ENCODE measurements around the gene TMEM86B. TPM values are rescaled to one million over a fixed set of nuclear protein-coding genes. Genes with fewer than 3 reads are reported as not detected.

The TMEM86B gene
- total RNA-seq, 4 donors from 2014 or later, result 1.6 to 5.8 (median 2.9) TPM

GRCh38 chr19:55261671-55262126 is 33.1 kb upstream of the TMEM86B start:
- H3K27me3 ChIP-seq, result no peaks in the 10 kb centered on the region
- DNase-seq, result no peak
- WGBS, 2 donors, result 92 to 93% methylated on average over 10 to 13 of the region's 13 CpGs
- no peaks in the 10 kb centered on the region for H3K9me3 ChIP-seq
- no peaks in the 10 kb centered on the region for H3K36me3 ChIP-seq
- intact Hi-C loops (cut with DNase I), result no loop called here
- no peak overlapping the region for H3K27ac ChIP-seq
- H3K4me3 ChIP-seq (replicated peaks in 1 of 3), result no peak overlapping the region
- TF ChIP-seq POLR2A (IDR thresholded peaks at IDR 0.05) (no peak), CTCF (IDR thresholded peaks at IDR 0.05) (no peak)
- peaks cover 17 to 20% of the 10 kb centered on the region in 2 donors for H3K4me1 ChIP-seq

GRCh38 chr19:55259540-55260210 is 31.1 kb upstream of the TMEM86B start:
- WGBS, 2 donors, result 43 to 46% methylated on average over 29 of the region's 29 CpGs
- no peaks in the 10 kb centered on the region for H3K27me3 ChIP-seq
- intact Hi-C loops (cut with DNase I), result no loop called here

GRCh38 chr19:55258828-55259539 is 30.4 kb upstream of the TMEM86B start, which contains the start of gene PPP6R1:
TSS of gene PPP6R1 (minus strand) at chr19:55259017. CDS start at chr19:55247103, 11,914 bp downstream.
- TF ChIP-seq CTCF (IDR thresholded peaks at IDR 0.05), result peak in 1 of 6 experiments; percentile 14
- TF ChIP-seq POLR2A (IDR thresholded peaks at IDR 0.05), result peak in 1 of 2 donors; percentile 83
- intact Hi-C loops (cut with DNase I), result no loop called here
- Histone ChIP-seq H3K4me1 (peaks cover 42 to 44% of the 10 kb centered on the region in 2 donors), H3K36me3 (no peaks in the 10 kb centered on the region), H3K9me3 (no peaks in the 10 kb centered on the region), H3K4me3 (replicated peaks in 1 of 3) (peak within 1 kb of the TSS; percentile 88 to 93 (median 91)), H3K27me3 (no peaks in the 10 kb centered on the region), H3K27ac (peak within 1 kb of the TSS; percentile 87 to 90 (median 88))
- peak; percentile 97 to 98 for DNase-seq
- 0 to 1% methylated on average over 16 to 60 of the region's 76 CpGs for WGBS, 2 donors

More at GRCh38 chr19:55259540-55260210, 31.1 kb upstream of the TMEM86B start:
- no peaks in the 10 kb centered on the region for H3K9me3 ChIP-seq
- peaks cover 37 to 40% of the 10 kb centered on the region in 2 donors for H3K4me1 ChIP-seq
- H3K27ac ChIP-seq, result peak overlapping the region; percentile 87 to 90 (median 88)
- no peak for DNase-seq
- peak overlapping the region in 1 of 3 donors; percentile 93 for H3K4me3 ChIP-seq (replicated peaks in 1 of 3)
- no peaks in the 10 kb centered on the region for H3K36me3 ChIP-seq
- TF ChIP-seq CTCF (IDR thresholded peaks at IDR 0.05) (peak in 1 of 6 experiments; percentile 3), POLR2A (IDR thresholded peaks at IDR 0.05) (no peak)

- intact Hi-C loops (cut with DNase I), result no loop called here
- no CpG with 5 or more reads among the region's 53 CpGs for WGBS, 2 donors
- peak; percentile 32 to 42 for DNase-seq
- Histone ChIP-seq H3K4me3 (replicated peaks in 1 of 3) (peak overlapping the region; percentile 25 to 93 (median 88)), H3K9me3 (no peaks in the 10 kb centered on the region), H3K27me3 (no peaks in the 10 kb centered on the region), H3K27ac (peak overlapping the region; percentile 56 to 88 (median 86)), H3K36me3 (no peaks in the 10 kb centered on the region), H3K4me1 (peaks cover 47 to 50% of the 10 kb centered on the region in 2 donors)
- TF ChIP-seq POLR2A (IDR thresholded peaks at IDR 0.05), result no peak
- TF ChIP-seq CTCF (IDR thresholded peaks at IDR 0.05), result no peak
Measured at GRCh38 chr19:55258476-55258827, 29.9 kb upstream of the TMEM86B start.

Data from thyroid gland (tissue), 4 donors.